SH-SY5Y (cell line): ENCODE measurements around the gene TRDN.

ENCODE experiments used
- GATA2 ChIP-seq: IDR thresholded peaks from 2 replicates; pipeline ENCODE4 v1.6.1; 2011; ENCODE audit warnings: mild to moderate bottlenecking, low read depth, low read length
- GATA3 ChIP-seq: IDR thresholded peaks from 2 replicates; pipeline ENCODE4 v1.6.1; 2011; ENCODE audit warnings: low read depth, mild to moderate bottlenecking, low read length, moderate library complexity

DNA sequence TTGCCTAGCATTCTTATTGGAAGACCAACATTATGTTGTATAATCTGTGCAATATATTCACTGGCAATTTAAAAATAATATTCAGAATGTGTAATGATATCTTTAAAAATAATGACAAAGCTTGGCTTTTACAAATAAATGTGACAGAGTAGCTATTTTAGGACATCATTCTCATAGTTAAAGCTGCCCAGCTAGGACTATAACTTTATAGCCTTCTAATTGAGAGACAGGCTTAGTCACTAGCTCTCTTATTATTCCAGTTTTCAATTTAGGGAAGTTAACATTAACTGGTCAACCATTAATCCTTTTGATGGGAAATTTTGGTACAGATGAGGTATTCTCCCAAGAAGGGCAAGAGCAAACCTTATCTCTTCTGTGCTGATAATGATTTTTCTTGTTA is 443.5 kb downstream of the TRDN start:
- TF ChIP-seq GATA2 (no peak), GATA3 (no peak)
